HG03342 (cell line): Measurements from ENCODE around the gene MEIS1.

Source experiments
- ATAC-seq: cut with Tn5 transposase; IDR thresholded peaks from one replicate; pipeline ENCODE4 v1.9.1; 2021; ENCODE audit warnings: mild to moderate bottlenecking, moderate library complexity; ENCODE audit not compliant: unreplicated experiment

MEIS1 gene

DNA sequence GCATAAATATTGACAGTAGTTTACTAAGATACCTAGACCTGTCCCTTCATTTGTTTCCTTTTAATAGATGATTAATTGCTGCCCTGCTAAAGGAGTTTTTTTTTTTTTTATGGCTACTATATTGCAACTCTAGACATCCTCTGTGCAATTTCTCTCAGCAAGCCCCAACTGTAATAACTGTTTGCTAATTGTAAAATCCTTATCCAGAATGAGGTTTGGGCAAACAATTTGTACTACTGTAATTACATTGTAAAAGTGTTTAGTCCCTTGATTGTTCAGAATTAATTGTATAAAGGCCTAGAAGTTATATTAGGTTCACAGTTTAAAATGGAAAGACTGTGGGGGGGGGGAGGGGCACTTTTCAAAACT is 3.7 kb upstream of the MEIS1 start:
- no peak for ATAC-seq

DNA sequence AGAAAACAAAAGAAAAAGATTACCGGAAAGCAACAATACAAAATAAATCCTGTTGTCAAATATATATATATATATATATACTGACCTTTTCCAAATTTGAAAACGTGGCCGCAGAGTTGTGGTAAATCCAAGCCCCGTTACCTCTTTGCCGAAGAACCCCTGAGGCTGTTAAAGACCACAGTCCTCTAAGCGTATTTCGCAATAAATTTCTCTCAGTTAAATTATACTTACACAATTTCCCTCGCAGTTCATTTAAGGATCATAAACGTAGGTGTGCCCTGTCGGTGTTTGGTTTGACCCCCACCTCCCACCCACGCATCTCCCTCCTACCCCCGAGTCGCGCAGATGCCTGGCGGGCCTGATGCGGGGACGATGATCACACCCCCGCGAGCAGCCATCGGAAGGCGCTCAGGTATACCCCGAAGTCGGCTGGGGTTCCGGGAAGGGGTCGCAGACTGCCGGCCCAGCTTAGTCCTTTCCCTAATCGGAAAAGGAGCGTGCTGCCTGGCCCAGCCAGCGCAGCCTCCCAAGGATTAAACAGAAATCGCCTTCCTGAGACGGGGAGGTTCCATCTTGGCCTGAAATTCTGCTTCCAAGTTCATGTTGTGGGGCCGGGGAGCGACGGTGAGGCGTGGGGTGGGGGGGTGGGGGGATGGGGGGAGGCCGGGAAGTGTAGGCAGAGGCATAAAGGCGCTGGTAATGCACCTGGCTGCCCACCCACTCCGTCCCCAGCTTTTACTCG is 2.9 kb upstream of the MEIS1 start:
- ATAC-seq: no peak

DNA sequence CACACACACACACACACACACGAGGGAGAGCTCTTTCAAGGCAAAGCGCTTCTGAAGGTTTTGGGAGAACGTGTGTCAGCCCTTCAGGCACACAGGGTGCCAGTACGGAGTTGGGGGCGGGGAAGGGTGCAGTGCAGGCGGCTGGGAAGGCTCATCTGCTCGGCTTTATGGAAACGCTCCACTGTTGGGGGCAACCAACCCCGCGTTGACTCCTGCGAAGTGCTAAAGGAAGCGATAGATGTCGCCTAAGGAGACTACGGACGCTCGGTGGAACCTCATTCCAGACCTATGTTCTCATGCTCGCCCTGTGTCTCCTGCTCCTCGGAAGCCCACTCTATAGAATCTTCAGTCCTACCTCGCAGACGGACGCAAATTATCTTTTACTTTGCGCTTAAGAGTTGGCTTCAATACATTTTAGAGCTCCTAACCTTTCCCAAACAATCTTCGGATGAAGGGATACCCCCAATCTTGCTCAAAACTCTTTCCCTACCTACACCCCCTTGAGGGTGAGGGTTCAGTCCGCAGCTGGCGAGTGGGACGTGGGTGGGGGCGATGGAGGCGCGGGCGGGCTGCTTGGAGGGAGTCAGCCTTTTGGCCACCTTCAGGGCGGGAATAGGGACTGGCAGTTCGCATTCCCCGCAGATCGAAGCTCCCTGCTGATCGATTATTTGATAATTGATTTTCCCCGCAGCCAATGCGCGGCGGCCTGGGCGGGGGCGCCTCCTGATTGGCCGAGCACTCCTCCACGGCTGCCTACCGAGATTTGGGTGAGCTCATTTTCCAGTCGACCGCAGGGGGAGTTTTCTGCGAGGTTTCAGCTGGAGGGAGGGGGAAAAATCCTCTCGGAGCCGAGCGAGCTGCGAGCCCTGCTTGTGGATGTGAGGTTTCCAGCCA is 1.9 kb upstream of the MEIS1 start:
- ATAC-seq: no peak

DNA sequence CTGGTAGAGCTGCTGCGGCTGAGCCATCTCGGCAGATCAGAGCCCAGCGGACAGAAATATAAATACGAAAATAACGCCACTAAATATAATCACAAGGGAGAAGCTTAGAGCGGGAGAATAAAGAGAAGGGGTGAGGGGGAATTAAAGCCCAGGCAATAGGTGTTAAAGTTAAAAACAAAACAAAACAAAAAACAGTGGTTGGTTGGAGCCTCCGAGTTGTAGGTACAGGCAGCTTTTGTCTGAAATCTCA is 1.3 kb upstream of the MEIS1 start:
- no peak for ATAC-seq

DNA sequence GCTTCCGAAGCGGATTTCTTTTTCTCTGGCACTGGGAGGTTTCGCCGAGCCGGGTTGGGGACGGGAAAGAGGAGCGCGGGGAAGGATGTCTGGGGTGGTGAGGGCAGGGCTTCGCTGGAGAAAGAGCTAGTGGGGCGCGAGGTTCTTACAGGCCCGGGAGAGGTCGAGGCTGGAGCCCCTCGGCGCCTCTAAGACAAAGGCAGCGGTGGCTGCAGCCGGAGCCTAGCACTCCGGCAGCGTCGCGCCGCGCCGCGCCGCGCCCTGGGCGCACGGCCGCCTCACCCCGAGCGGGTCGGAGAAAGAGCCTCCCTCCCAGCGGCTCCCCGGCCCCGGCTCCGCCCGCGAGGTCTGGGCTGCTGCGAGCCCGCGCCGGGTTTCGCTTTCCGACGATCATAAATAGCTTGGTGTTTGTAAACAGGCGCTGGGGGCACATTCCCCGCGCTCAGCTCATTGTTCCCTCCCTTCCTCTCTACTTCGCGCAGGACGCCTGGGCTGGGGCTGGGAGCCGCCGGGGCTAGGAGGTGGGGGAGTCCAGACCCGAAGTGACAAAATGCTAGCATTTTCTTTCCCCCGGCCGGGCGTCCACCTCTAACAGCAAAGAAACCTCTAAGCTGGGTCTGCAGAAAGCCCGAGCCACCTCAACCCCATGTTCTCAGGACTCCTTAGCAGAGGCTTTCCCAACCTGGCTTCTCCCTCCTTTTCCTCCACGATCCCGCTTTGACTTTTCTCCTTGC is 813 bp upstream of the MEIS1 start:
- no peak for ATAC-seq

DNA sequence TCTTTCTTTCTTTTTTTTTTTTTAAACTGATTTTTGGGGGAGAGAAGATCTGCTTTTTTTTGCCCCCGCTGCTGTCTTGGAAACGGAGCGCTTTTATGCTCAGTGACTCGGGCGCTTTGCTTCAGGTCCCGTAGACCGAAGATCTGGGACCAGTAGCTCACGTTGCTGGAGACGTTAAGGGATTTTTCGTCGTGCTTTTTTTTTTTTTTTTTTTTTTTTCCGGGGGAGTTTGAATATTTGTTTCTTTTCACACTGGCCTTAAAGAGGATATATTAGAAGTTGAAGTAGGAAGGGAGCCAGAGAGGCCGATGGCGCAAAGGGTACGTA is 587 bp downstream of the MEIS1 start:
- ATAC-seq: no peak

DNA sequence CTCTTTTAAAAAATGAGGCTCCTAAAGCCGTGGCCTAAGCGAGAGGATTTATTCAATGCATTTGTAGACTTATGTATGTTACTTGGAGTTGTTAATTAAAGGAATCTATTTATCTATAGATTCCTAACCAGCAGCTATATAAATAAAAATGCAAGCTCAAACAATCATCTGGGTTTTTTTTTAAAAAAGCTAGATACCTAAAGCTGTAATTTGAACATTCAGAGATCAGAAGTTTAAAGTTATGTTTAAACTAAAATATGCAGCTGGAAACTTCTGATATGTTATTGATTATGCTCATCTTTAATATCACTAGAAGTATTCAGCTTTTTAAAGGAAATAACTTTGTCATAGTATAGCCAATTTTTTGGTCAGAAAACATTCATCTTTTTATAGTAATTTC is 1.0 kb downstream of the MEIS1 start:
- ATAC-seq: no peak

DNA sequence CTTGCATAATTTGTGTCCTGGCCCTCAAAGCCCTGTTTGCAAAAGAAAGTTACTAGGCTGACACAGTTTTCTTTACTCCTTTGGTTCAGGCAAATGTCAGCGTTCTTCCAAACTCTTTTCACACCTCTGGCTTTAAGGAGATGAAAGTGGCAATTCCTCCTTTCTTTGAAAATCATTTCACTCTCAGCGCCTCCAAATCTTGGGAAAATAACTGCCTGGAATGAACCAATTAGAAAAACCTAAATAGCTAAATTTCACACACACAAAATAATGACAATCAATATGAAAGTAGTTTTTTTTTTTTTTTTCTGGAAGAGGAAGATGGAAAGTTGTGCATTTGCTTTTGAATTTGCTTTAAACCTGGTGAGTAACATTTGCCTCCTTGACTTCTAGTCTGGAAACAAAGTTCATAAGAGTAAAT is 1.7 kb downstream of the MEIS1 start:
- no peak for ATAC-seq

DNA sequence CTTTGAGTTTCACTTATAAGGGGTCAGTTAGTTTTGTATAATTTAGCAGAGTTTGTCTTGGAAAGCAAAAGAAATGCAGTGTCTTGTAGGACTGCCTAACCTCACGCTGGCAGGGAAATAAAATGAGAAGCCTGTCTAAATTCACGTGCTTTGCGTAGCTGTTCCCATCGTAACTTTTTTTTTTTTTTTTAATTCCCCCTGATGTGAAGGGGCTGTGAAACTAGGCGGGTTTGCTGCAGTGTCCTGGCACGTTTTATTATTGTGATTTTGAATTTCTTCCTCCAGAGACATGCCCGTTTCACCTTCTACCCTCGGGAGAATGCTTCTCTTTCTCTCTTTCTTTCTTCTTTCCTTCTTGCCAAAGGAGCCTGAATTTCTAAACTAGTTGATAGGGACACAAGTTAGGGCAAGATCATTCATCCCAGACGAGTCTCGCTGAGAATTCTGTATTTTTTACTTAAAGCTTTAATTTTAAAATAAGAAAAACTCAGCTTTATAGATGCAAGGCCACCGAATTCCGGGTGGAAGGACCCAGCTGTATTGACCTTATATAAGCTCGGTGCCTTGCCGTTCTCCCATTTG is 2.3 kb downstream of the MEIS1 start:
- ATAC-seq: no peak

DNA sequence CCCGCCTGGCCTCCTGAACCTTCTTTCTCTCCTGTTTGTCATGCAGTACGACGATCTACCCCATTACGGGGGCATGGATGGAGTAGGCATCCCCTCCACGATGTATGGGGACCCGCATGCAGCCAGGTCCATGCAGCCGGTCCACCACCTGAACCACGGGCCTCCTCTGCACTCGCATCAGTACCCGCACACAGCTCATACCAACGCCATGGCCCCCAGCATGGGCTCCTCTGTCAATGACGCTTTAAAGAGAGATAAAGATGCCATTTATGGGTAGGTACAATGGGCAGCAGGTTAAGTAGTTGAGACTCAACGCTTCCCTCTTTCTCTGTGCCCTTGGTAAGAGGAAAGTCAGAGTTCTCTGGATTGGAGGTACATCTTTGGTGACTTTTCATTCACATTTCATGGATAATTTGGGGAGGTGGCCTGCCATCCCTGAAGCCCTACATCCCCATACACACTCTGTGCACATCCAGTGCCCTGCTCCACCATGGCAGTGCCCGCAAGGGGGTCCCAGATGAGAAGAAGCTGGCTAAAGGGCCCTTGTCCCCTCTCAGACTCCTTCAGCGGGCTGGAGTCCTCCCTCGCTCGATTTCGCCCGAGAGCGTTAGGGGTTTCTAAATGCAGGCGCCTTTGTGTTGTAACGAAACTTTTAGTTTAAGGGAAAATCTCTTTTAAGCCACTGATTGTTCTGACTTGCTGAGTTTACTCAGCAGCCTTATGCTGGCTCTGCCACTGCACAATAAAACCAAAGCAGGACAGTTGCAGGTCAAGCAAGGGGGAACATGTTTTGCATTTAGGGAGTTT is 3.0 kb downstream of the MEIS1 start:
- ATAC-seq: no peak

DNA sequence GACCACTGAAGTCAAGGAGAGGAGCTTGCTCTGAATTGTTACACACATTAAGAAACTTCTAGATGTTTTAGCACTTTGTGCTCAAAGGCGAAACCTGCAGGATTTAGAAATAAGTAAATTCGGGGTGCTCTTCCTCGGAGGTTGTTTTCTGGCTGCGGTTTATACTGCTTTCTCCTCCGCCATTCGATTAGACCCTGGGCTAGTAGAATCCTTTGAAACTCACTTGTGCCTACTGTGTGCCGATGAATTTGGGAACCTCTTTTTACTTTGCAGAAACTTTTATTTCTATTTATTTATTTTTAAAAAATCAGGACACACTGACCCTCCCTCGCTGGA is 3.5 kb downstream of the MEIS1 start:
- no peak for ATAC-seq

DNA sequence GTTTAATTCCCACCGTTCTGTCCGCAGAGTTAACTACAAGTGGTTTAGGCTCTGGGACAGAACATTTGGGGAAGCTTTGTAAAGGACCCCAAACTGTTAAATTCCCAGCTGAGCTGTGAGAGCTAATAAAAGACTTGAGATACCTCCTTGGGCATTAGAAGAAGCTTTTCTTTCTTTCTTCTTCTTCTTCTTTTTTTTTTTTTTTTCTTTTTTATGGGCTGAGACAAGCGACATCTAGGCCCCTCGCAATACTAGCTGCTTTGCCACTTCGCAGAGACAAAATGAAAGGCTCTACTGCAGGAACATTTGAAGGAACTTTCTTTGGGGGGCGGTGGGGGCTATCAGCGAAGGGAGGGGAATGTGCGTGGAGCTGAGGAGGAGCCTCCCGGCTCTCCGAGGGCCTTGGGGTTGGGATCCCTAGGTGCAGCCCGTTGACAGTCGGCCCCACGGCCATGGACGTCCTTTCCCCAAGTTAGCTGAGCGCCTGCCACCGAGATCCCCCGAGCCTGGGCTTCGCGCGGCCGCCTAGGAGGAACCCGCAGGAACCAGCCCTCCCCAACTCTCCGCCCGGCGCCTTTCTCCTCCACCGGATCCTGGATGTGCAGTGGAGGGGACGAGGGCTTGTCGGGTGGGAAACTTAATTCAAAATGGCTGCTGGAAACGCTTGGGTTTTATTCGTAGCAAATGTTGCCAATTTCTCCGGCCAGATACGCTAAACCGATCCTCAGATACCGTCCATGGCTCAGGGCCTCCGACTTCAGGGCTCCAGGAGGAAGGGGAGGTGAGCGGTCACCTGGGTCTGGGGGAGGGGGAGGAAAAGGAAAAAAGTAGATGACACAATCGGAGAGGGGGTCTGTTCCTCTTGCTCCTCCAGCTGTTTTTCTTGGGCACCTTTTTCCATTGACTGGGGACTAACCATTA is 4.2 kb downstream of the MEIS1 start:
- no peak for ATAC-seq

DNA sequence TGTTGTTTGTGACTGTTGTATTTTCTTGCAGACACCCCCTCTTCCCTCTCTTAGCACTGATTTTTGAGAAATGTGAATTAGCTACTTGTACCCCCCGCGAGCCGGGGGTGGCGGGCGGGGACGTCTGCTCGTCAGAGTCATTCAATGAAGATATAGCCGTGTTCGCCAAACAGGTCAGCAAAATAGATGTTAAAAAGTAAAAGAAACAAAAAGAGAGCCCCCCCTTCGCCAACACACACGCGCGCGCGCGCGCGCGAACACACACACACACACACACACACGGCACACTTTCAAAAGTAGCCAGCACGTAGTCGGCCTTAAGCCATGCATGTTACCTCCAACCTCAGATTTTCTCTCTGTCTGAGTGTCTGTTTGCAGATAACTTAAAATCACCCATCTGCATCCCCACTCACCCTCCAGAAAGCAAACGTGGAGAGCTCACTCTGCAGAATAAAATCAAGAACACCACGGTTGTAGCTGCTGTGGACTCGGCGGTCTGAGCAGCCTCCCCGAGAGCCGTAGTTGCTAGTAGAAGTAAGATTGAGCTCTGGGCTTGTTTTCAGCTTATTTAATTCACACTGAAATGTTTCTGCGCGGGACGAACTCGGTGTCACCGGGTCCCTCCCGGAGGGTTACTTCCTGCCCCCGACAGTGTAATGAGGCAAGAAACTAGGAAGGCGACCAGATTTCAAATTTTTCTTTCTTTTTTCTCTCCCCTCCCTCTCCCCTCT is 5.1 kb downstream of the MEIS1 start:
- no peak for ATAC-seq

DNA sequence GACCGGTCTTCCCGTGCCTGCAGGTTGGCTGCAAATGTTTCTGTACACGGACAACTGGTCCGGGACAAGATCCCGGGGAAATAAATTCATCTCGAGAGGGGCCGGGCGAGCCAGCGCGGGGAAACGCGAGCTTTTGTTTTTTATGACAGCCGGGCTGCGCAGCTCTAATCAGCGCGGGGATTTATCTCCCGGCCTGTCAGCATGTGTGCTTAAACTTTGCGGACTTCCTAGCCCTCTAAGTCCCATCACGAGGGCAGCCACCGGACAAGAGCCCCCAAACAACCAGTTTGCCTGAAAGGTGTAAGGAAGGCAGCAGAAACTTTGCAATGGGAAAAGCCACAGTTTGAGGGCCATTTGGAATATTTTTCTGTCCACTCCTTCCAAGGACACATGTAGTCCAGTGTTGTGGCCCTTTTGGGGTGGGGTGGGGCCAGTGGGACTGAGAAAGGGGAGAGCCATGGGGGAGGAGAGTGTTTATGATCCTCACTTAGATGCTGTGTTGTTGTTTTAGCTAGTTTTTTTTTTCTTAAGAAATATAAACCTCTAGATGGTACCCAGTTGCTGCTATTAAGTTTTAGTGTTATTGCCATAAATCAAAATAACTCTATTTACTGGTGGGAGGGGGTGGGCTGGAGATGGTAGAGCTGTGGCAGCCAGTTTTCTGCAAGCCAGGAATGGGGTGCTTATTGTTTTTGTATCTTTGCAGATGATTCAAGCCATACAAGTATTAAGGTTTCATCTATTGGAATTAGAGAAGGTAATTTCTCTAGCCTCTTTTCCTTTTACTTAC is 6.0 kb downstream of the MEIS1 start:
- ATAC-seq: no peak

DNA sequence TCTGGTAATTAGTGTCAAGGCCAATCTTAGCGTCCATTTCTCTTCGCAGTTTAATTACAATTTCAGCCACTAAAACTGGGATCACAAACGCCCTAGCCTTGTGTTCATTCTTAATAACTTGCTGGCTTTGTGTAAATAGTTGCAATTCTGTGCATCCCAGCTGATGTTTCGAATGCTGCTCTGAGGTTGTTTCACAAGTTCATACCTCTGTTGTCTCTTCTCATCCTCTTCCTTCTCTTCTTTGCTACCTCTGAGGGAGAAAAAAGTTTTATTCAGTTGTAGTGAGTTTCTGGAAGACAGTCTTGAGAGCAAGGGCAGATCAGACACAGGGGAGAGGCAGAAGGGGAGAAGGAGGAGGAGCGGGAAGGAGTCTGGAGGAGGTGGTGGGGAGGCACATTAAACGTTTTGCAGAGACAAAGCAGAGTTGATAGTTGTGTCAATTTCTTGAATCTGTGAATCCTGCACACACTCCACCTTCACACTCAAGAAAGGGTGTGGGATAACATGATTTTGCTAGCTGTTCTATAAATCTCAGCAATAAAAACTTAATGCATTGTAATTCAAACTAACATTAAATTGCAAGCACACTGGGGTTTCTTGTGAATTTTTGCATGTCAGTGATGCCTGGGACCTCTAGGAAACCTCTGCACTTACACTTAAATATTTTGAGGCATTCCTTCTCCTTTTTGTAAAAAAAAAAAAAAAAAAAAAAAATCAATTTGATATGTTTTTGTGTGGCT is 6.8 kb downstream of the MEIS1 start:
- no peak for ATAC-seq

DNA sequence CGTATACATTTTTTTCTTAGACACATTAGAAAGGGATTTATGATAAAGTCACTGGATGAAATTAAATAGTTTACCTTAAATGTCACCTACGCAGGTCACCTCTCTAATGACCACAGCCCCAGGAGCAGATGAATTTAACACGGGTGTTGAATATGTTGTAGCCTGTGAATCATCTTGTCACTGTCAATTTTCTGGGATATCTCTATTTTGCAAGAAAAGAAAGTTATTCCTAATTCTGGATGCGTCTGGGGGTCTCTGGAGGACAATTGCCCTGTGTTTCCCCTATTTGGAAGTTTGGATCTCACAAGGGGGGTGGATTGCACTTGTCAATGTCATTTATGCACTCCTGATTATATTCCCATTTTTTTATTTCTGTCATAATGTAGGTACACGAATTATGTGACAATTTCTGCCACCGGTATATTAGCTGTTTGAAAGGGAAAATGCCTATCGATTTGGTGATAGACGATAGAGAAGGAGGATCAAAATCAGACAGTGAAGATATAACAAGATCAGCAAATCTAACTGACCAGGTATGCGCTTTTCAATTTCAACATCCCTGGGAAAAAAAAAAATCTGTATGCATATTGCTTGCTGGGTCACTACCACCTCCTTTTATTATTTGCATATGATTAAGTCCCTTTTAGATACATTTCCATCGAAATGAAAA is 7.7 kb downstream of the MEIS1 start:
- ATAC-seq: no peak
